ENCODE measurements around the gene PAPOLB. TPM values are rescaled to one million over a fixed set of nuclear protein-coding genes. Genes with fewer than 3 reads are reported as not detected.

PAPOLB gene
- total and polyA plus RNA-seq, 5 donors from 2014 or later = not detected

DNA sequence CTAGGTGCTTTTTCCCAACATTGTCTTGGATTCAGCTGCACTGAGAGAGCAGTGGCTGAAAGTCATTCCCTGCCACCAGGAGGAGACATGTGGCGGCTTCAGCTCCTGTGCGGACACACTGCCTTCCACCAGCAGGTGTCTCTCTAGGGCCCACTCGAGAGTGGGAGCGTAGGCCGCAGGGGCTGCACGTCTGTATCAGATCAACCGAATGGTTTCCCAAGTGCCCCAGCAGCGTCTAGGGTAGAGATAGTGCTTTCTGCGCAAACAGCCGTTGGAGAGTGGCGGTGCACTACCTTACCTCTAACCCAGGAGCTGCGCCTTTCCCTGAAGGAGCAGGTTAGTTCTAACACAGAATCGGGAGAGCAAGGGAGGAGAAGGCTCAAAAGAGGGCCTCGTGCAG, 31.7 kb downstream of the PAPOLB start:
- peaks cover 0 to 2% (median 0%) of the 10 kb centered on the region in 7 donors for H3K9me3 Mint-ChIP-seq
- no peaks in the 10 kb centered on the region for H3K9me3 ChIP-seq (ENCODE audit: control insufficient read depth in 2 of 2, low read length in 2 of 2)
- DNase-seq (peak in 2 of 3 donors; percentile 36 to 54), ATAC-seq (ENCODE audit: low read depth in 2 of 2) (peak; percentile 37 to 62)
- no peak overlapping the region for H3K27ac ChIP-seq (ENCODE audit: insufficient read depth, low read length, poor library complexity, severe bottlenecking)
- H3K27ac Mint-ChIP-seq = peak overlapping the region in 1 of 3 donors; percentile 44
- no peak overlapping the region for H3K4me3 Mint-ChIP-seq
- no peak overlapping the region for H3K4me3 ChIP-seq (ENCODE audit: low read depth, low read length)
- H3K27me3 ChIP-seq (ENCODE audit: control insufficient read depth, insufficient read depth, low read length) = no peaks in the 10 kb centered on the region
- no peaks in the 10 kb centered on the region for H3K4me1 ChIP-seq (ENCODE audit: control insufficient read depth, insufficient read depth, low read length, poor library complexity, severe bottlenecking)
- no peaks in the 10 kb centered on the region for H3K36me3 Mint-ChIP-seq
- no peaks in the 10 kb centered on the region for H3K36me3 ChIP-seq (ENCODE audit: control insufficient read depth, insufficient read depth, low read length)
- peaks cover 6% of the 10 kb centered on the region for H3K27me3 Mint-ChIP-seq
- no peaks in the 10 kb centered on the region for H3K4me1 Mint-ChIP-seq

DNA sequence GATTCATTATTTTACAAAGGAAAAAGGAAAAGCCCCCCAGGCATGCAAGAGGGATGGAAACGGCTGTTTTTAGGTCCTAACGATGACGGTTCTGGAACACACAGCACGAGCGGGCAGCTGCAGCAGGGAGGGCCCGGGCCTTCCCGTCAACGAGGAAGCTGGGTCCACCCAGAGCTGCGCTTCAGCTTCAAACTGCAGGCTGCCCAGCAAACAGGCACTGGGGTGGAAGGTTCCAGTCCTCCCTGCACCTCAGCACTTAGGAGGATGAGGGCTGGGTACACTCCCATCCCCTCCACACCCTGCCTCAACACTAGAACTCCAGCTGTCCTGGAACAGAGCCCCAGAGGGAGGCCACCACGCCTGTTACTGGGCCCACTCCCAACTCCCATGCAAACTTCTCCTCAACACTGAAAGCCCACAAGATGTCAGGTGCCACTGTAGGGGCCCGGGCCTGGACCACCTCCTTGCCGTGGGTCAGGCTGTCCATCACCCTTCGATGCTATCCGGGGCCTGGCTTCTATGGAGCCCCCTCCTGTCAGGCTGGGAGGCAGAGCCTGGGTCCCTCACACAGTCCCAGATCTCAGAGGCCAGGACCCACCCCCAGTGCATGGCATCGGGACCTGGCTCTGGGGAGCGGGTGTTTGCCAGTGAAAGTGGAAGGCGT, 33.0 kb downstream of the PAPOLB start:
- peaks cover 6% of the 10 kb centered on the region for H3K27me3 Mint-ChIP-seq
- H3K4me1 ChIP-seq (ENCODE audit: control insufficient read depth, insufficient read depth, low read length, poor library complexity, severe bottlenecking) = no peaks in the 10 kb centered on the region
- peaks cover 0 to 2% (median 0%) of the 10 kb centered on the region in 7 donors for H3K9me3 Mint-ChIP-seq
- no peak overlapping the region for H3K27ac Mint-ChIP-seq
- ATAC-seq (ENCODE audit: low read depth in 2 of 2) = no peak
- H3K27me3 ChIP-seq (ENCODE audit: control insufficient read depth, insufficient read depth, low read length) = no peaks in the 10 kb centered on the region
- DNase-seq = no peak
- no peaks in the 10 kb centered on the region for H3K36me3 Mint-ChIP-seq
- no peak overlapping the region for H3K4me3 Mint-ChIP-seq
- H3K4me3 ChIP-seq (ENCODE audit: low read depth, low read length) = no peak overlapping the region
- H3K4me1 Mint-ChIP-seq = no peaks in the 10 kb centered on the region
- H3K27ac ChIP-seq (ENCODE audit: insufficient read depth, low read length, poor library complexity, severe bottlenecking) = no peak overlapping the region
- H3K36me3 ChIP-seq (ENCODE audit: control insufficient read depth, insufficient read depth, low read length) = no peaks in the 10 kb centered on the region
- H3K9me3 ChIP-seq (ENCODE audit: control insufficient read depth in 2 of 2, low read length in 2 of 2) = no peaks in the 10 kb centered on the region

DNA sequence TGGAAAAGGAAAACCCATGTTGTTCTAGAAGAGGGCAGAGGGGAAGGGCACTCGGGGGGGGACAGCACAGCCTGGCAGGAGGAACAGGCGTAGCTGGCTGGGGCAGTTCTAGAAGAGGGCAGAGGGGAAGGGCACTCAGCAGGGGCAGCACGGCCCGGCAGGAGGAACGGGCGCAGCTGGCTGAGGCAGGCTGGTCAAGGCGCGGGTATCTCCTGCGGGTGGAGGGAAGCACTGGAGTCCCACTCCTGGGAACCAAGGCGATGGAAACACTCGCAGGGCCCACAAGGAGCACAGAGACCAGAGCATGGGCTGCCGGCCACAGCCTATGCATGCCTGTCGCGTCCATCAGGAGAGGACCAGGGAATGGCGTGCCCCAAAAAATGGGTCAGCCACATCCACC, 36.7 kb downstream of the PAPOLB start:
- no peaks in the 10 kb centered on the region for H3K36me3 ChIP-seq (ENCODE audit: control insufficient read depth, insufficient read depth, low read length)
- no peak overlapping the region for H3K4me3 ChIP-seq (ENCODE audit: low read depth, low read length)
- no peak overlapping the region for H3K27ac ChIP-seq (ENCODE audit: insufficient read depth, low read length, poor library complexity, severe bottlenecking)
- peak overlapping the region in 1 of 4 donors; percentile 58 for H3K4me3 Mint-ChIP-seq
- H3K27ac Mint-ChIP-seq = no peak overlapping the region
- no peaks in the 10 kb centered on the region for H3K36me3 Mint-ChIP-seq
- no peaks in the 10 kb centered on the region for H3K9me3 ChIP-seq (ENCODE audit: control insufficient read depth in 2 of 2, low read length in 2 of 2)
- H3K4me1 ChIP-seq (ENCODE audit: control insufficient read depth, insufficient read depth, low read length, poor library complexity, severe bottlenecking) = no peaks in the 10 kb centered on the region
- DNase-seq (no peak), ATAC-seq (ENCODE audit: low read depth in 2 of 2) (no peak)
- peaks cover 6% of the 10 kb centered on the region for H3K27me3 Mint-ChIP-seq
- H3K9me3 Mint-ChIP-seq = peaks cover 0 to 2% (median 0%) of the 10 kb centered on the region in 7 donors
- no peaks in the 10 kb centered on the region for H3K27me3 ChIP-seq (ENCODE audit: control insufficient read depth, insufficient read depth, low read length)
- H3K4me1 Mint-ChIP-seq = no peaks in the 10 kb centered on the region

DNA sequence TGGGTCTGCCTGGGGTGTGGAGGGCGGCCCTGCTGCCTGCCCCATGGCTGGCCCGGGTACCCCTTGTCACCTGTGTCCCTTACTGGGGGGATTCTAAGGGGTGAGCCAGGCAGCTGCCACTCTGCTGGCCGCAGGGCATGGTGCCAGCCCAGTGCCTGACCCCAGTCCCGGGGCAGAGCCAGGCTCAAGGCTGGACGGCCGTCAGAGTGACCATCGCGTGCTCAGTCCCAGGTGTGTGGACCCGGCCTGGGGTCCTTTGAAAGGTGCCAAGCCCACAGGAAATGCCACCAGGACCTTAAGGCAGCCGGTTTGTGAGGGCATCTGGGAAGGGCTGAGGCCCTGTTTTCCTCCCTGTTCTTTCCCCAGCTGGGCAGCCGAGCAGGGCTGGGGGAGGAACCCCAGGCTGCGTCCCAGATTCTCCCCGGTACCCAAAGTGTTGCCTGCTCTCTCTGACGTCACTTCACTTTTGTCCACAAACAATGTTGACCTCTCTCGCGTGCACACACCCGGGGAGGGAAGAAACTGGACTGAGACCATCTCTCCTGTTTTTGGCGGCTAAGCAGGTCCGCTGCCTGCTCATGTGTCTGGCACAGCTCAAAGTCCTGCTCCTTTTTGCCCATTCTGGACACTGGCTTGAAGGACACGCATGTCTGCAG, 37.6 kb downstream of the PAPOLB start:
- Mint-ChIP-seq H3K27ac (no peak overlapping the region), H3K36me3 (no peaks in the 10 kb centered on the region), H3K27me3 (peaks cover 6% of the 10 kb centered on the region), H3K9me3 (peaks cover 0 to 2% (median 0%) of the 10 kb centered on the region in 7 donors), H3K4me1 (no peaks in the 10 kb centered on the region), H3K4me3 (no peak overlapping the region)
- H3K27ac ChIP-seq (ENCODE audit: insufficient read depth, low read length, poor library complexity, severe bottlenecking) = no peak overlapping the region
- H3K4me1 ChIP-seq (ENCODE audit: control insufficient read depth, insufficient read depth, low read length, poor library complexity, severe bottlenecking) = no peaks in the 10 kb centered on the region
- no peak for DNase-seq
- ATAC-seq (ENCODE audit: low read depth in 2 of 2) = no peak
- no peaks in the 10 kb centered on the region for H3K27me3 ChIP-seq (ENCODE audit: control insufficient read depth, insufficient read depth, low read length)
- H3K36me3 ChIP-seq (ENCODE audit: control insufficient read depth, insufficient read depth, low read length) = no peaks in the 10 kb centered on the region
- H3K4me3 ChIP-seq (ENCODE audit: low read depth, low read length) = no peak overlapping the region
- no peaks in the 10 kb centered on the region for H3K9me3 ChIP-seq (ENCODE audit: control insufficient read depth in 2 of 2, low read length in 2 of 2)

DNA sequence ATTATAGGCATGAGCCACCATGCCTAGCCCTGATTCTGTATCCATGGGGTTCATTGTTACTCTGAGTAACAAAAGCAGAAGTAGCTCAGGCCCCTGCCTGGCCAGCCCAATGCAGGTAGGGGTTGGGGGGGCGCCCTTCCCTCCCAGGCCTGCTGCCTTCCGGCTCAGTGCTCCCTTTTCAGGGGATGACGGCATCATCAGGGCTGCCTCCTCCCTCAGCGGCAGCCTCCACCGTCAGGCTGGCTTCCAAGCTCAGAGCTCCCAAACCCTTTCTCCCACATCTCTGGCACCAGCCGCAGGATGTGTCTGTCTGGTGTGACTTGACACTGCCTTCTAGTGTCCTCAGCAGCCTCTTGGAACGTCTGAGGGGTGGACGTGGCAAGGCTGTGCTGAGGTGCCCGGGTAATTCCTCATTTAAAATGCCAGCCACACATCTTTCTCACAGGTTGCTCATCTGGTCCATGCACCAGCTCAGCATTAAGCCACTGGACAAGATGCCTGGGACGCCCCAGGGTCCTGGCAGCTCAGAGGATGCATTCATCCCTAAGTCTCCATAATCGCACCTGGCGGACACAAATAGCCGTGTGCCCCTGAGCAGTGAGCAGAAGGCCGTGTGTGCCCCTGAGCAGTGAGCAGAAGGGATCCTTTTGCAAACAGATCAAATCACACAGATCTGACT, 38.2 kb downstream of the PAPOLB start:
- peaks cover 6% of the 10 kb centered on the region for H3K27me3 Mint-ChIP-seq
- H3K4me3 ChIP-seq (ENCODE audit: low read depth, low read length) = no peak overlapping the region
- H3K4me1 Mint-ChIP-seq = no peaks in the 10 kb centered on the region
- H3K27ac ChIP-seq (ENCODE audit: insufficient read depth, low read length, poor library complexity, severe bottlenecking) = no peak overlapping the region
- H3K27me3 ChIP-seq (ENCODE audit: control insufficient read depth, insufficient read depth, low read length) = no peaks in the 10 kb centered on the region
- no peaks in the 10 kb centered on the region for H3K36me3 Mint-ChIP-seq
- H3K4me3 Mint-ChIP-seq = no peak overlapping the region
- no peaks in the 10 kb centered on the region for H3K9me3 Mint-ChIP-seq
- DNase-seq = no peak
- ATAC-seq (ENCODE audit: low read depth in 2 of 2) = no peak
- H3K27ac Mint-ChIP-seq = no peak overlapping the region
- H3K36me3 ChIP-seq (ENCODE audit: control insufficient read depth, insufficient read depth, low read length) = no peaks in the 10 kb centered on the region
- H3K9me3 ChIP-seq (ENCODE audit: control insufficient read depth in 2 of 2, low read length in 2 of 2) = no peaks in the 10 kb centered on the region
- no peaks in the 10 kb centered on the region for H3K4me1 ChIP-seq (ENCODE audit: control insufficient read depth, insufficient read depth, low read length, poor library complexity, severe bottlenecking)

DNA sequence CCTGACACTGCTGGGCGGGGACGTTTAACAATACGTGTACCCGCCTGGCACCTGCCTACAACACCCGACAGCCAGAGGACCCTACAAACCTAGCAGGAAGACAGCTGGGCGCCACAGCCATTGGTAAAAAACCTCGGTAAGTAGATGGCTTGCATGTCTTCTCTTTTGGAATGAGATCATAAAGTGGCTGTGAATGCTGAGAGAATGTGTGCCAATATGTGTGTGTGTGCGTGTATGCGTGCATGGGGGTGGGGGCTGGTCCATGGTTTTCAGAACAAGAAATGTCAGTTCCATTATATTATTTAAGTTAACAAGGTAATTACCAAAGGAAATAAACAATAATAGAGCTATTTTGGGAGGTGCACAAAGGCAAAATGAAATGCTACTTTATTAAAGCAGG, 39.2 kb downstream of the PAPOLB start:
- Histone ChIP-seq H3K9me3 (ENCODE audit: control insufficient read depth in 2 of 2, low read length in 2 of 2) (no peaks in the 10 kb centered on the region), H3K4me3 (ENCODE audit: low read depth, low read length) (no peak overlapping the region), H3K36me3 (ENCODE audit: control insufficient read depth, insufficient read depth, low read length) (no peaks in the 10 kb centered on the region), H3K4me1 (ENCODE audit: control insufficient read depth, insufficient read depth, low read length, poor library complexity, severe bottlenecking) (no peaks in the 10 kb centered on the region), H3K27me3 (ENCODE audit: control insufficient read depth, insufficient read depth, low read length) (no peaks in the 10 kb centered on the region), H3K27ac (ENCODE audit: insufficient read depth, low read length, poor library complexity, severe bottlenecking) (no peak overlapping the region)
- no peaks in the 10 kb centered on the region for H3K9me3 Mint-ChIP-seq
- H3K36me3 Mint-ChIP-seq = no peaks in the 10 kb centered on the region
- peaks cover 6% of the 10 kb centered on the region for H3K27me3 Mint-ChIP-seq
- DNase-seq (no peak), ATAC-seq (ENCODE audit: low read depth in 2 of 2) (no peak)
- H3K27ac Mint-ChIP-seq = no peak overlapping the region
- H3K4me3 Mint-ChIP-seq = no peak overlapping the region
- no peaks in the 10 kb centered on the region for H3K4me1 Mint-ChIP-seq

DNA sequence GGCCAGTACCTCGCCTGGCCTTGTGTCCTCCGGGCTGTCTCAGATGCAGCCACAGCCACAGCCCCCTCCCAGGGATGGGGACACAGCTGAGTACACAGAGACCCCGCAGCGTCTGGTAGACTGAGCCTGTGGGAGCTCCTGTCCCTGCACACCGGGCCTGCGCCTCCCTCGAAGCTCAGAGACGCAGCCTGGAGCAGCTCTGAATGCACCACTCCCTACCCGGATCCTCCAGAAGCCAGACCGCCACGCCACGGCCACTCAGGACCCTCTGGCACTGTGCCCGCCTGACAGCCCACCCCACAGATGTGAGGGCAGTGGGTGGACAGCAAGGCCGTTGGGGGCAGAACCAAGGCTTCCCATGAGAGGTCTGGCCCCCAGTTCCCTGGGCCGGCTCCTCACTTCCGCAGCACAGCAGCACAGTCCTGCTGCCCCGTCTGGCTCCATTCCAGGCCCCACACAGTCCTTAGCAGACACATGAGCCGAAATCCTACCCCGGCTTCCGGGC, 40.8 kb downstream of the PAPOLB start:
- H3K4me1 Mint-ChIP-seq = no peaks in the 10 kb centered on the region
- DNase-seq = no peak

More for the DNA sequence above, 40.8 kb downstream of the PAPOLB start:
- H3K4me3 Mint-ChIP-seq = no peak overlapping the region
- no peak overlapping the region for H3K27ac Mint-ChIP-seq
- H3K27ac ChIP-seq (ENCODE audit: insufficient read depth, low read length, poor library complexity, severe bottlenecking) = no peak overlapping the region
- no peaks in the 10 kb centered on the region for H3K9me3 ChIP-seq (ENCODE audit: control insufficient read depth in 2 of 2, low read length in 2 of 2)
- no peak overlapping the region for H3K4me3 ChIP-seq (ENCODE audit: low read depth, low read length)
- ATAC-seq (ENCODE audit: low read depth in 2 of 2) = no peak
- H3K36me3 Mint-ChIP-seq = no peaks in the 10 kb centered on the region
- no peaks in the 10 kb centered on the region for H3K36me3 ChIP-seq (ENCODE audit: control insufficient read depth, insufficient read depth, low read length)
- H3K27me3 Mint-ChIP-seq = no peaks in the 10 kb centered on the region
- no peaks in the 10 kb centered on the region for H3K4me1 ChIP-seq (ENCODE audit: control insufficient read depth, insufficient read depth, low read length, poor library complexity, severe bottlenecking)
- no peaks in the 10 kb centered on the region for H3K27me3 ChIP-seq (ENCODE audit: control insufficient read depth, insufficient read depth, low read length)
- H3K9me3 Mint-ChIP-seq = no peaks in the 10 kb centered on the region

All from CD4-positive, CD25-positive, alpha-beta regulatory T cell (primary cell).